Esophagus squamous epithelium (tissue), 4 donors: ENCODE results near the gene ZNF385B.

Experiments used
- POLR2A ChIP-seq, 4 donors: fragments of 450-650 bp; IDR thresholded peaks; one replicate each; pipeline ENCODE4 v1.6.1; 2017; ENCODE audit warnings: antibody characterized with exemption in 4 of 4, mild to moderate bottlenecking in 4 of 4, moderate library complexity in 3 of 4
- TF ChIP-seq, protein P1 (sequence below), 6 experiments: fragments of 450-650 bp in 4 of 6; fragments of 200-600 bp in 2 of 6; sonication (generic) in 2 of 6; IDR thresholded peaks; one replicate each; pipeline ENCODE4 v1.5.1; 2016 to 2019; ENCODE audit warnings: antibody characterized with exemption in 6 of 6, mild to moderate bottlenecking in 4 of 6, moderate library complexity in 4 of 6

DNA sequence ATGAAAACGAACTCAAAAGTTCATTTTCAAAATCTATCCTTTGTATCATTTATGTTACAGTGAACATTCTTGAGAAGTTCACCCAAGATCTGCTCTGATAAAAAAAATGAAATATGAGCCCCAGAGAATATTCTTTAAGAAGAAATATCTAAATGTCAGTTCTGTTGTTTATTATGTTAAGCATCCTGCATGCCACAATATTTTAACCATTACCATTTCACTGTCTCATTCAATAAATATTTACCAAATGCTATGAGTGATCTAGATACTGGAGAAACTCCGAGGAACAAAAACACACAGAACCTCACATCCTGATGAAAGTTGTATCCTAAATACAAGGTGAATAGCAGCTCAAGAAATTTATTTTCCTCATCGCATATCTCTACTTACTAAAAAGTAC lies 170.2 kb downstream of the ZNF385B start:
- TF ChIP-seq, protein P1, sequence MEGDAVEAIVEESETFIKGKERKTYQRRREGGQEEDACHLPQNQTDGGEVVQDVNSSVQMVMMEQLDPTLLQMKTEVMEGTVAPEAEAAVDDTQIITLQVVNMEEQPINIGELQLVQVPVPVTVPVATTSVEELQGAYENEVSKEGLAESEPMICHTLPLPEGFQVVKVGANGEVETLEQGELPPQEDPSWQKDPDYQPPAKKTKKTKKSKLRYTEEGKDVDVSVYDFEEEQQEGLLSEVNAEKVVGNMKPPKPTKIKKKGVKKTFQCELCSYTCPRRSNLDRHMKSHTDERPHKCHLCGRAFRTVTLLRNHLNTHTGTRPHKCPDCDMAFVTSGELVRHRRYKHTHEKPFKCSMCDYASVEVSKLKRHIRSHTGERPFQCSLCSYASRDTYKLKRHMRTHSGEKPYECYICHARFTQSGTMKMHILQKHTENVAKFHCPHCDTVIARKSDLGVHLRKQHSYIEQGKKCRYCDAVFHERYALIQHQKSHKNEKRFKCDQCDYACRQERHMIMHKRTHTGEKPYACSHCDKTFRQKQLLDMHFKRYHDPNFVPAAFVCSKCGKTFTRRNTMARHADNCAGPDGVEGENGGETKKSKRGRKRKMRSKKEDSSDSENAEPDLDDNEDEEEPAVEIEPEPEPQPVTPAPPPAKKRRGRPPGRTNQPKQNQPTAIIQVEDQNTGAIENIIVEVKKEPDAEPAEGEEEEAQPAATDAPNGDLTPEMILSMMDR (IDR thresholded peaks at IDR 0.05) = no peak
- TF ChIP-seq POLR2A (IDR thresholded peaks at IDR 0.05) = no peak
